HG02759 (cell line): ENCODE data around the gene N4BP3.

Source experiments
- ATAC-seq: cut with Tn5 transposase; IDR thresholded peaks from one replicate; pipeline ENCODE4 v1.9.1; 2021; ENCODE audit warnings: mild to moderate bottlenecking, moderate library complexity; ENCODE audit not compliant: unreplicated experiment

Gene N4BP3

DNA sequence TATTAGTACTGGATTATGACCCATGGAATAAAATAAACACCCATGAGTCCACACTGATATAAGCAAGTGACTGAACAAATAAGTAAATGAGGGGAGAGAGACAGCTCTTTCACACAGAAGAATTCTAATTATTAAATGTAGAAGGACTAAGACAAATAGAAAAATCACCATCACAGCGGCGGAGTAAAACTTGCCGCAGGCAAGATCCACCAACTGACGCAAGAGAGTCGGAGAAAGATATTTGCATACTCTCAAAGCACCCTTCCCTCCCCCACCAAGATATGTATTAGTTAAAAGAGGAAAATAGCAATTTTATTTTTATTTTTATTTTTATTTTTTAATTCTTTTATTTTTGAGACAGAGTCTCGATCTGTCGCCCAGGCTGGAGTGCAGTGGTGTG is 14.6 kb upstream of the N4BP3 start:
- ATAC-seq, result no peak

DNA sequence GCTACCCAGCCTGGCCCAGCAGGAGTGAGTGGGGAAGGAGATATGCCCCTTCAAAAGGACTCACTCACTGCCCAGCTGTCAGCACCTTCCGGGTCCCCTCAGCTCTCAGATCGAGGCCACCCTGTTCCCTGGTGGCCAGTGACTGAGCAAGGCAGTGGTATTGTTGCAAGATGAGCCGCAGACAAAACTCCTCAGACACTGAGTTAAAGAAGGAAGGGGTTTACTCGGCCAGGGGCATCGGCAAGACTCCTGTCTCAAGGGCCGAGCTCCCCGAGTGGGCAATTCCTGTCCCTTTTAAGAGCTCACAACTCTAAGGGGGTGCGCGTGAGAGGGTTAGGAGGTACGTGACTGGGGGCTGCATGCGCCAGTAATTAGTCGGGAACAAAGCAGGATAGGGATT is 9.7 kb upstream of the N4BP3 start:
- ATAC-seq, result no peak

DNA sequence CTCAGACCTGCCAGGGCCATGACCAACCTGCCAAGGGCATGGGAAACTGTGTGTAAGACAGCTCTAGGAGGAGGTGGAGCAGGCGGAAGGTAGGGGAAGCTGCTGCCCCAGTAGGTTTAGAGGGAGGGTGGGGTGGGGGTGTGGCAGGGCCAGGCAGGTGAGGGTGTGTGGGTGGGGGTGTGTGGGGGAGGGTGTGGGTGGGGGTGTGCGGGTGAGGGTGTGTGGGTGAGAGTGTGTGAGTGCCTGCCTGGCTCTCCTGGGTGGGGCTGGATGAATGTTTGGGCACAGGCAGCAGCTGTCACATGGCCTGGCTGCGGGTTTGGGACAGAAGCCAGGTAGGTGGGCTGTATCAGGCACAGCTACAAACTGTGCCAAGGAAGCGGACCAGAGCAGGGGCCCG is 8.8 kb upstream of the N4BP3 start:
- no peak for ATAC-seq

DNA sequence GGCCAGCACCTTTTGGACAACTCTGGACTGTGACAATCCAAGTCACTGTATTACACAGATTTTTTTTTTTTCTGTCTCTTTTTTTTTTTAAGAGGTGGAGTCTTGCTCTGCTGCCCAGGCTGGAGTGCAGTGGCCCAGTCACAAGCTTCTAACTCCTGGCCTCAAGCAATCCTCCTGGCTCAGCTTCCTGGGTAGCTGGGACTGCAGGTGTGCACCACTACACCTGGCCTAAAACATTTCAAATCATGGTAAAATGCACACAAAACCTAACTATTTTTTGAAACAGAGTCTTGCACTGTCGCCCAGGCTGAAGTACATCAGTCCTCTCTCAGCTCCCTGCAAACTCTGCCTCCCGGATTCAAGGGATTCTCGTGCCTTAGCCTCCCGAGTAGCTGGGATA is 7.2 kb upstream of the N4BP3 start:
- no peak for ATAC-seq

DNA sequence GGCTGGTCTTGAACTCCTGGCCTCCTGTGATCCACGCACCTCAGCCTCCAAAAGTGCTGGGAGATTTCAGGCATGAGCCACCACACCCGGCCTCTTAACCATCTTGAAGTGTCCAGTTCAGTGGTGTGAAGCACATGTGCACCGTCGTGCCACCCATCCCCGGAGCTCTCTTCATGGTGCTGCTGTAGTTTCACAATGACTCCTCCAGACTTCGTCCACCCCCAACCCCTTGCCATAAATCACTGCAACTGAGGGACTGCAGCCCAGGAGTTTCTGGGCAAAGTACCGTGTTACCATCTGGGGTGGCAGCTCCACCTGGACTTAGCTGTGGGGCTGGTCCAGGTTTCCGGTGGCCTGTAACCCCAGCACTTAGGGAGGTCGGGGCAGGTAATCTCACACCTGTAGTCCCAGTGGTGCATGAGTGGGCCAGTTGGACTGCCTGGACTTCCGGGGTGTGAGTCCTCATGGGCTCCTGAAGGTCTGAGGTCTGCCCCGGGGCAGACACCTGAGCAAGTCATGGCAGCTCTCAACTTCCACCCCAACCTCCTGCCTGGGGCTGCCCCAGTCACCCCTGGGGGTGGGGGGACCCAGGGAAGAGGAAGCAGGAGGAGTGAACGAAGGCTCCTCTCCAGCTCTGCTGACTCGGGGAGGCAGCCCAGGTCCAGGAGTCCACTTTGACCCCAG is 6.6 kb upstream of the N4BP3 start:
- peak; percentile 70 for ATAC-seq

DNA sequence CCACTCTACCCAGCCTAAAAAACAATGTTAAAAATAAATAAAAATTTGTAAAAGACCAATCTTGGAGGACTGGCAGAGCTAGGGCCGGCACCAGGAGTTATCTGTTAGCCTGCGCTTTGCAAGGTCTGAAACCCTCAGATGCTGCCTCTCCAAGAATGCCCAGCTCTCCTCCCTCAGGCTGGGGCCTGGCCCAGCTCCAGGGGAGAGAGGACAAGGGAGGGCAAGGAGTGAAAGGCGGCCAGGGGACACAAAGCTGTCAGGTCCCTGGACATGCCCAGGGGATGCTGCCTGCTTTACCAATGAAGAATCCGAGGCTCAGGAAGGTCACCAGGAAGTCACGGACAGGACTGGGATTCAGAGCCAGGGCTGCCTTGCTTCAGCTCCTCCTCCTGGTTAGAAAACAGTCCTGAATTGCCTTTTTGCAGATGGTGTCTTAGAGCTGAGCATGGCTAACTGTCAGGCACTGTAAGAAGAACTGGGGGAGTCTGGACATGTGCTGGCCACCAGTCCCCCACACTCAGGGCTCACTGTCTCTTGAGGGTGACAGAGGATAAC is 5.5 kb upstream of the N4BP3 start:
- ATAC-seq, result no peak

DNA sequence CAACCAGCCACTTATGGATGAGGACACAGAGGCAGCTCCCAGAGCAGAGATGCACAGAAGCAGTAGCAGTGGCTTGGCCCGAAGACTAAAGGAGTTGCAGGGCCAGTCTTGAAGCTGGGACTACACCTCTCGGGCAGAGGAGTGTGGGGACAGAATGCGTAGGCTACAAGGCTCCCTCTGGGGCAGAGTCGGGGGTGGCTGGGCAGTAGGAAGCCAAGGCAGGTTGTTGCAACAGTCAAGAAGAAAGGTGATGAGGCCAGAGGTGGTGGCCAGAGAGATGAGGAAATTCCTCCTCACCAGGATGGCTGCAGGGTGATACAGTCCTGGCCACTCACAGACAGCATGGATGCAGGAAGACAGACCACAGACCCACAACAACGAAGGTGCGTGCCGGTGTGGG is 4.9 kb upstream of the N4BP3 start:
- ATAC-seq, result no peak

DNA sequence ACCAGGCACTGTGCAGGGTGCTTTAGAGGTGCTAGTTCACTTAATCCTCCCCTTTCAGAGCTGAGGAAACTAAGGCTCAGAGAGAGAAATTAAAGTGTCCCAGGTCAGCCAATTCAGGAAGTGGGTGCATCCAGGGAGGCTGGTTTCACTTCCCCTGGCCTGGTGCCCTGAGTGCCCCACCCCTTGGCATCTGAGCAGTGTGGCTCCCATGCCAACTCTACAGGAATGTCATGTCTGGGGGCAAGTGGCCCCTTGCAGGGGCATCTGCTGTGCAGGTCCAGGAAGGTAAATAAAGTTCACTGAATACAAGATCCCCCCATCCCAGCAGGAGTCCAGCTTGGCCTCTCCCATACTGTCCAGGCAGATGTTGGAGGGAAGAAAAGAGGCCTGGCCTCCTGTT is 4.4 kb upstream of the N4BP3 start:
- no peak for ATAC-seq

DNA sequence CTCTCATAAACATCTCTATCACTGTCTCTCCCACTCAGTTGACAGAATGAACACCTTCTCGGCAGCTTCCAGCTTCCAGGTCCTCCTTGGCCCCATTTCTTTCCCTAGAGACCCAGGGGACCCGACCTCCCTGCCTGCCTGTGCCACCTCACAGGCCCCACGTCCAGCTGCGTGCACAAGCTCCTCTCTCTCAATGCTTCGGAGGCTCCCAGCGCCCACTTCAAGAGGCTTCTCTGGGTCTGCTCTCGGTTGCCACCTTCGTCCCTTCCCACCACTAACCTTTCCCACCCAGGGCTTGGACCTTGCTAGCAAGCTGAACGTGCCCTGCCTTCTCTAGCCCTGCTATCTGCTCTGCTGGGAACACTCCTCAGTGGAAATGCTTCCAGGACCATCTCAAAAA is 2.8 kb upstream of the N4BP3 start:
- no peak for ATAC-seq

DNA sequence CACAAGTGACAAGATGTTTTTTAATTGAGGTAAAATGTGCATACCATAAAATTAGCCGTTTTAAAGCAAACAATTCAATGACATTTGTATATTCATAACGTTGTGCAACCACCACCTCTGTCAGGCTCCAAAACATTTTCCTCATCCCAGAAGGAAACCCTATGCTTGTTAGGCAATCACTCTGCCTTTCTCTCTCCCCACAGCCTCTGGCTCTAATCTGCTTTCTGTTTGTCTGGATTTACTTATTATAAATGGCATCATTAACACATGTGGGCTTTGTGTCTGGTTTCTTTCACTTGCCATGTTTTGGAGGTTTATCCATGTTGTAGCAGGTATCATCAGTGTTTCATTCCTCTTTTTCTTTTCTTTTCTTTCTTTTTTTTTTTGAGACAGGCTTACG is 1.4 kb upstream of the N4BP3 start:
- ATAC-seq, result no peak

DNA sequence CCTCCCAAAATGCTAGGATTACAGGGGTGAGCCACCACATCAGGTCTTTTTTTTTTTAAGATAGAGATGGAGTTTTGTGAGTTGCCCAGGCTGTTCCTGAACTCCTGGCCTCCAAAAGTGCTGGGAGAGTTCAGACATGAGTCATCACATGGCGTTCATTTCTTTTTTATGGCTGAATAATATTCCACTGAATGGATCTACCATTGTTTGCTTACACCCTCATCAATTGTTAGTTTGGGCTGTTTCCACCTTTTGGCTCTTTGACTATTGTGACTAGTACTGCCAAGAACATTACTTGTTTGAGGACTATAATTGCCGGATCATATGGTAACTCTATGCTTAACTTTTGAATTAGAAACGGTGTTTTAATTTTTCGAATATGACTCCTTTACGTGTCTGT is 787 bp upstream of the N4BP3 start:
- no peak for ATAC-seq

DNA sequence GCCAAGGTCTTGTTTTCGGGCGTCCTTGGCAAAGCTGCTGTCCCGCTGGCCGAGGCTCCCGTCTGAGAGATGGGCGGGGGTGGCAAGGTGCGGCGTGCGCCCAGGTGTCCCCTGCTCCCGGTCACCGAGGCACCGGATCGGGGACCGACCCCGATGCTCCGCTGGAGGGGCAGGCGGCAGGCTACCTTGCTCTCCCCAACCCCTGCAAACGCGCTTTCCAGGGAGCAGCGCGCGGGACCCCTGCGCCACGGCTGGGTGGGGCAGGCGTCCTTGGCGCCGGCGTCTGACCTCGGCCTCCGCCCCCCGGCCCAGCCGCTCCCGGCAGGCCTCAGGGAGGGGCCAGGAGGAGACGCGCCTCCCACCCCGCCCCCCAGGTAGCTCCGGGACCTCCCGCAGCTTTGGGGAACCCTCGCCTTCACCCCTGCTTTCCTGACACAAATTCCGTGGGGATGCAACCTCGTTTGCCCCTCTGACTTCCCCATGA is 551 bp downstream of the N4BP3 start:
- ATAC-seq, result peak; percentile 12

DNA sequence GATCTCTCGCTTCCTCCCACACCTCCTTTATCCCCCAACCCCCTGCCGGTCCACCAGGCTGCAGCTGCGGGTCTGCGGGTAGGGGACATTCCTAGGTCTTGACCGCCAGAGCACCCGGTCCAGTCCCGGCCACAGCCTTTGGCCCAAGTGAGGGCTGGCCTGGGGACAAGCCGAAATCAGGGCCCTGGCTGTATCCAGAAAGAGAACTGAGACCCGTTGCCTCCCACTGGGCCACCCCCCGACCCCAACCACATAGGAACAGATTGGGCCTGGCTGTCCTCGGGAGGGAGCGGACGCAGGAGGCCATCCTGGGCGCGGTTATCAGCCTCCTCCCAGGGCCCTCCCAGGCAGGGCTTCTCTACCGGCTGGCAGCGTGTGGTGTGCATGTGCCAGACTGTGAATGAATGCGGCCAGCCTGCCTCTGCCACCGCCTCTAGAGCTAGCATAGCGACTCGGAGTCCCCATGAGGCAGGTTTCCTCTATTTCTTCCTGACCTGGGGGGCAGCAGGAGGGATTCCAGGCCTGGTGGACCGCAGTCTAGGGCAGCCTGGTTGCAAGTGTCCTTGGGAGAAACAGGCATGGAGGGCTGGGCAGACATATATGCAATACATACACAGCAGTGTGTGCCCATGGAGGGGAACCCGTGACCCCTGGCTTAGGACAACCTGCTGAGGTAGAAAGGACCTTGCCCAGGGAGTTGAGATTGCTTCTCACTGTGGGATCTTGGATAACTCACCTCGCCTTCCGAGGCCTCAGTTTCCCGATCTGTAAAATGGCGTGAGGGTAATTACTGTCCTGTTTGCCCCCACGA is 1.2 kb downstream of the N4BP3 start:
- peak; percentile 1 for ATAC-seq

DNA sequence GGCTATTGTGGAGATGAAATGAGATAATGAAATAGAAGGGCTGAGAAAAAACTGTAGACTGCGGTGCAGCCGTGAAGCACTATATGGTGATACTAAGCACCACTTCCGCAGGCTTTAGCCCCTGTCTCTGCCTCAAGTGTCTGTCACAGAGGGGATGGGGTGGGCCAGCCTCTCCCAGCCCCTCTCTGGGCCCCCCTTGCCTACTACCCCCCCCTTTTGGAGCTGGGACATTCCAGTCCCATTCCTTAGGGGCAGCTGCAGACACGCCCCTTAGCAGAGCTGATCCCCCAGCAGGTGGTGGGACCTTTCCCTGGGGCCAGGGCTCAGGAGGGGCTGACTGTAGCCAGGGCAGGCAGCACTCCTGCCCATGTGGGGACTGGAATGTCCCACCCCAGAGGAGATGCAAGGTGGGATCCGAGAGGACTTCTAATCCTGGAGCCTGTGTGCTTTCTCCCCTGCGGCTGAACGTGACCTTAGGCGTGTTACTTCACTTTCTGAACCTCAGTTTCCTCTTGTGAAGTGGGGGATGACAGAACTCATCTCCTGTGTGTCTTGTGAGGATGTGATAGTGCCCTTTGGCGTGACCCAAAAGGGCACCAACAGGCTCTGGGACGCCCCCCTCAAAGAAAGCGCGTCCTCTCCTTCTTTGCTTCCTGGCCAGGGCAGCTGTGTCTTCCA is 1.9 kb downstream of the N4BP3 start:
- no peak for ATAC-seq

DNA sequence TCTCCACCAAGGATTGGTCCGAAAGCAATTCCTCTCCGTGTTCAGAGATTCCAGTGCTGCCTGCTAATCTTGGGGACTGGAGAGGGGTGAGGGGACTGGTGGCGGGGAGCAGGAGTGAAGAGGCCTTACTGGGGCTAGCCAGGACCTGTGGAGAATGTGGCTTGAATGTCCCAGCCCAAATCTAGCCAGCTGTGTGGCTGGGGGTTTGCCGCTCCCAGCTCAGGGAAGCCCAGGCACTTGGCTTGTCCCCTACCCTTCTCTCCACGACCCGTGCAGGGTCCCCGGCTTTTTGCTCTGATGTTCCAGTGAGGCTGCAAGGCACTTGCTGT is 2.4 kb downstream of the N4BP3 start:
- ATAC-seq, result no peak

DNA sequence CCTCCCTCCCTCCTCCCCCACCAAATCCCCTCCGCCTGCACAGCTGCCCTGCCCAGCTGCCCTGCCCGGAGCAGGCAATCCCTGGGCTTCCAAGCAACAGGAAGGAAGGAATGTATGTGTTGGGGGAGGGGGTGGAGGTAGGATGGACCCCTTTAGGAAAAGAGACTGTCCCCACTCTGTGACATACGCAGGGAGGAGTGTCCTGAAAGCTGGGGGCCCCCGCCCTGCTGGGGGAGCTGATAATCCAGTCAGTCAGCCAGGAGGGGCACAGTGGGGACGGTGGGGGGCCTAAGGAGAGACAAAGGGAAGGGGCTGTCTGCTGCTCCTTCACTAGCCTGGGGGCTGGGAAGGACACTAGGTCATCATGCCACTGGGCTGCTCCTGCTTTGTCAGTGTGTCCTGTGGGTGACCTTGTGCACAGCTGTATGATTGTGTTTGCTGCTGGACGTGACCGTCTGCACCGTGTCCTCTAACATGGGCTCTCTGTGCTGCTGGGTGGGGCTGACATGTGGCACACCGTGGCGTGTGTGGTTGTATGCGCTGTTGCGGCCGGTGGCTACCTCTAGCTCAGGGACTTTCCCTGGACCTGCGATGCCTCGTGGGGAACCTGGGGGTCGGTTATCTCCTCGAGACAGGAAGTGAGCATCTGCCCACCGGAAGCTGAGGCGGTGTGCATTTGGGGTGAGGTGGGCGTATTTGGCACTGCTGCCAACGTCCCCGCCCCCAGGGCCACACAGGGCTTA is 3.0 kb downstream of the N4BP3 start:
- ATAC-seq, result peak; percentile 22

DNA sequence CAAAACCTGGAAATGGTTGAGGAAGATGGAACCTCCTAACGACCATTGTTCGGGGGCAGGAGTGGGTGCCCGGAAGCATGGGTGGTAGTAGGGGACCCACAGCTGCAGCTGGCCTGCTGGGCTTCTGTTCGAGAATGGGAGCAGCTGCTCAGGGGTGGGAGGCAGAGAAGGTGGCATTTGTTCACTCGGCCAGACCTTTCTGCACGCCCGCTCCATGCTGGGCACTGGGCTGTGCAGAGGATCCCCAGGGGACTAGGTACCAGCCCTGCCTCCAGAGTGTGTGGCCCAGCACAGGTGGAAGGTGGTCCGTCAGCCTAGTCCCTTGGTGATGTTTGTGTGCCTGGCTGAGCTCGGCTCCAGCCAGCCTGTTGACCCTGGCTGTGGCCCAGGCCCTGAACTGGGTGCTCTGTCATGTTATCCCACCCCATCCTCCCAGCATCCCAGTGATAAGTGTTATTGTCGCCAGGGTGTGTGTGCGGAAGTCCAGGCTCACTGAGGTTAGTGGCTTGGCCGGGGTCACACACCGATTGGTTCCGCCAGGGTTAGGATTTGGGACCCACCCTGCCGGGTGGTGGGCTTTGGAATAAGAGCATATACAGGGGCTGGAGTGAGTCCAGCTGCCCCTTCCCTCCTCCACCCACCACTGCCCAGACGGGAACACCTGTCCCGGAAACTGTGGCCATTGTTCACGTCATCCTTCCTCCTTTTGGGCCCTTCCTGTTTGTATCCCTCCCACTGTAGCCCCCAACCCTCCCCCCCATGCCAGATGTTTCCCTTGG is 4.8 kb downstream of the N4BP3 start:
- ATAC-seq, result no peak

DNA sequence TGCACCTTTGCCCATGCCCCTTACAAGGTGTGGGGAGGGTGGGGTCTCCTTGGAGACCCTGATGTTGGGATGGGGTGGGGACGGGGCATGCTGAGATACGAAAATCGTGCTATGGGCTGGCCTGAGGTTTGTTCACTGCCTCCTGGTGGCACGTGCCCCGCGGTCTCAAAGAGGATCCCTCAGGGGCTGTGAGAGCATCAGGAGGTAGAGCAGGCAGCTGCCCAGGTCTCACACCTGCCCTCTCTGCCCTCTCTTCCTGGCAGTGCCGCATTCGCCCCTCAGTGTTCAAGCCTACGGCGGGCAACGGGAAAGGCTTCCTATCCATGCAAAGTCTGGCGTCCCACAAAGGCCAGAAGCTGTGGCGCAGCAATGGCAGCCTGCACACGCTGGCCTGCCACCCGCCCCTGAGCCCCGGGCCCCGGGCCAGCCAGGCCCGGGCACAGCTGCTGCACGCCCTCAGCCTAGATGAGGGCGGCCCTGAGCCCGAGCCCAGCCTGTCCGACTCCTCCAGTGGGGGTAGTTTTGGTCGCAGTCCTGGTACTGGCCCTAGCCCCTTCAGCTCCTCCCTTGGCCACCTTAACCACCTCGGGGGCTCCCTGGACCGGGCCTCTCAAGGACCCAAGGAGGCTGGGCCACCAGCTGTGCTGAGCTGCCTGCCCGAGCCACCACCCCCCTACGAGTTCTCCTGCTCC is 6.7 kb downstream of the N4BP3 start:
- ATAC-seq, result no peak

DNA sequence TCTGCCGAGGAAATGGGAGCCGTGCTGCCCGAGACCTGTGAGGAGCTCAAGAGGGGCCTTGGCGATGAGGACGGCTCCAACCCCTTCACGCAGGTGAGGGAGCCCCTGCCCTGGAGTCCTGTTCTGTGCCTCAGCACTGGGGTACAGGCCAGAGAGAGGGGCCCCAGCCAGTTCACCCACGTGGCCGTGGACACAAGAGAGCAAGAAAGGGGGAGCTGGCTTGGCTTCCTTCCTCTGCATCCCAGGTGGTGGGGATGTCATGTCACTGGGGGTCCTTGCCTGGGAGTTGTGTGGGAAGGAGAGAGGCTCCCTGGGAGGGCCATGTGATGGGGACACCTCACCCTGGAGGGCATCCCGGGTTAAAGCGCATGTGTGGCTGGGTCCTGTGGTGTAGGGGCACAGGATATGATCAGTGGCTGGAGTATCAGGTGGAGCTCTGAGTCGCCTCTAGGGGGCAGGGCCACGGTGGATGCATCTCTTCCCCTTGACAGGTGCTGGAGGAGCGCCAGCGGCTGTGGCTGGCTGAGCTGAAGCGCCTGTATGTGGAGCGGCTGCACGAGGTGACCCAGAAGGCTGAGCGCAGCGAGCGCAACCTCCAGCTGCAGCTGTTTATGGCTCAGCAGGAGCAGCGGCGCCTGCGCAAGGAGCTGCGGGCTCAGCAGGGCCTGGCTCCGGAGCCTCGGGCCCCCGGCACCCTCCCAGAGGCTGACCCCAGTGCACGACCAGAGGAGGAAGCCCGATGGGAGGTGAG is 7.5 kb downstream of the N4BP3 start:
- peak; percentile 85 for ATAC-seq
